Liver (tissue), 9 donors: ENCODE measurements around the gene SPATA17. TPM values are rescaled to one million over a fixed set of nuclear protein-coding genes. Genes with fewer than 3 reads are reported as not detected.

Experiments used
- DNase-seq: peaks from one replicate; pipeline ENCODE4 v3.0.0-alpha.2; 2017; ENCODE audit warnings: low spot score
- H3K27ac ChIP-seq, 2 donors: one replicate each; pipeline ENCODE4 v1.7.0; 2013; ENCODE audit warnings: inconsistent platforms in 2 of 2, low read length in 2 of 2, control low read depth in 1 of 2, low read depth in 1 of 2, mild to moderate bottlenecking in 1 of 2
- H3K27me3 ChIP-seq, 4 donors: one replicate each; pipeline versions ENCODE4 v1.6.1 to v1.7.0; 2013; ENCODE audit warnings: low read length in 3 of 4, inconsistent platforms in 1 of 4, mild to moderate bottlenecking in 1 of 4, moderate library complexity in 1 of 4; ENCODE audit not compliant: control insufficient read depth in 4 of 4, insufficient read depth in 4 of 4
- H3K36me3 ChIP-seq, 4 donors: one replicate each; pipeline versions ENCODE4 v1.6.1 to v1.7.0; 2013; ENCODE audit warnings: low read length in 3 of 4, mild to moderate bottlenecking in 3 of 4, low read depth in 1 of 4, moderate library complexity in 1 of 4; ENCODE audit not compliant: control insufficient read depth in 4 of 4, insufficient read depth in 3 of 4
- H3K4me1 ChIP-seq, 4 donors: one replicate each; pipeline versions ENCODE4 v1.6.1 to v1.7.0; 2013; ENCODE audit warnings: low read length in 3 of 4, mild to moderate bottlenecking in 3 of 4, moderate library complexity in 1 of 4; ENCODE audit not compliant: control insufficient read depth in 4 of 4, insufficient read depth in 4 of 4
- H3K4me3 ChIP-seq, 3 donors: one replicate each; pipeline versions ENCODE4 v1.6.1 to v1.7.0; 2013; ENCODE audit warnings: low read length in 3 of 3, control low read depth in 1 of 3, low read depth in 1 of 3, mild to moderate bottlenecking in 1 of 3
- H3K9ac ChIP-seq, 2 donors: one replicate each; pipeline ENCODE4 v1.7.0; 2013; ENCODE audit warnings: low read length in 2 of 2, mild to moderate bottlenecking in 2 of 2, moderate library complexity in 2 of 2, control low read depth in 1 of 2, low read depth in 1 of 2
- H3K9me3 ChIP-seq, 4 donors: one replicate each; pipeline versions ENCODE4 v1.6.1 to v1.7.0; 2013; ENCODE audit warnings: low read length in 3 of 4; ENCODE audit not compliant: control insufficient read depth in 4 of 4
- EGR1 ChIP-seq, 2 donors: IDR thresholded peaks; 2 replicates each; pipeline ENCODE4 v1.6.1; 2016 to 2018; ENCODE audit warnings: antibody characterized with exemption in 2 of 2, low read depth in 2 of 2
- FOXA1 ChIP-seq: IDR thresholded peaks from 2 replicates; pipeline ENCODE4 v1.6.1; 2016; ENCODE audit warnings: antibody characterized with exemption
- FOXA2 ChIP-seq: IDR thresholded peaks from 2 replicates; pipeline ENCODE4 v1.6.1; 2016; ENCODE audit warnings: antibody characterized with exemption
- GABPA ChIP-seq, 2 donors: IDR thresholded peaks in 1 of 2; conservative IDR thresholded peaks in 1 of 2; 2 replicates each; pipeline ENCODE4 v1.6.1; 2016; ENCODE audit warnings: antibody characterized with exemption in 2 of 2, mild to moderate bottlenecking in 1 of 2, moderate library complexity in 1 of 2
- HNF4A ChIP-seq, 2 donors: conservative IDR thresholded peaks; 2 replicates each; pipeline ENCODE4 v1.6.1; 2016; ENCODE audit warnings: antibody characterized with exemption in 2 of 2, mild to moderate bottlenecking in 2 of 2
- HNF4G ChIP-seq: IDR thresholded peaks from 2 replicates; pipeline ENCODE4 v1.6.1; 2016; ENCODE audit warnings: antibody characterized with exemption
- JUND ChIP-seq, 2 donors: IDR thresholded peaks; 2 replicates each; pipeline ENCODE4 v1.6.1; 2016; ENCODE audit warnings: antibody characterized with exemption in 2 of 2
- RAD21 ChIP-seq, 2 donors: IDR thresholded peaks; 2 replicates each; pipeline ENCODE4 v1.6.1; 2016; ENCODE audit warnings: antibody characterized with exemption in 2 of 2, mild to moderate bottlenecking in 2 of 2
- RXRA ChIP-seq, 2 donors: IDR thresholded peaks; 2 replicates each; pipeline ENCODE4 v1.6.1; 2017 to 2018; ENCODE audit warnings: antibody characterized with exemption in 2 of 2, mild to moderate bottlenecking in 1 of 2
- SP1 ChIP-seq: IDR thresholded peaks from 2 replicates; pipeline ENCODE4 v1.6.1; 2018; ENCODE audit warnings: antibody characterized with exemption, mild to moderate bottlenecking
- TAF1 ChIP-seq: conservative IDR thresholded peaks from 2 replicates; pipeline ENCODE4 v1.6.1; 2016; ENCODE audit warnings: antibody characterized with exemption, mild to moderate bottlenecking
- WGBS: extraction: QIAGEN DNeasy Blood & Tissue Kit; methylation state at CpG from one replicate; pipeline ENCODE4 v1.1.7; 2013; 5-methylcytosine and 5-hydroxymethylcytosine counted together
- polyA plus RNA-seq, 2 donors: library from polyadenylated mRNA; stranded (reverse) in 1 of 2; unstranded in 1 of 2; fragments of 200-250 nt in 1 of 2; fragments of >200 nt in 1 of 2; fragmentation: Nextera tagmentation in 1 of 2; extraction: Ambion mirVana in 1 of 2; gene quantifications; one replicate each; pipeline versions ENCODE4 v1.2.1 to v1.2.3, GENCODE V29; 2013 to 2015
- total RNA-seq, 2 donors: library from RNA; depleted of rRNA; stranded (reverse); fragments of >200 nt; gene quantifications; one replicate each; pipeline ENCODE4 v1.2.3, GENCODE V29; 2014
- TF ChIP-seq, protein P1 (sequence below): fragments of 150-350 bp; IDR thresholded peaks from 2 replicates; pipeline ENCODE4 v1.5.1; 2017; ENCODE audit warnings: improper control_type of control experiment, low read depth, low read length; ENCODE audit not compliant: missing input control
- TF ChIP-seq, protein P2 (sequence below): IDR thresholded peaks from 2 replicates; pipeline ENCODE4 v1.6.1; 2016; ENCODE audit warnings: antibody characterized with exemption, mild to moderate bottlenecking
- TF ChIP-seq, protein P3 (sequence below): IDR thresholded peaks from 2 replicates; pipeline ENCODE4 v1.6.1; 2016; ENCODE audit warnings: antibody characterized with exemption
- donor health status: healthy.
- donor health status: healthy.
- donor health status: healthy.
- donor health status: healthy.
- donor health status: healthy.

The SPATA17 gene
- total and polyA plus RNA-seq, 4 donors, result 0.08 TPM; not detected in 2

DNA sequence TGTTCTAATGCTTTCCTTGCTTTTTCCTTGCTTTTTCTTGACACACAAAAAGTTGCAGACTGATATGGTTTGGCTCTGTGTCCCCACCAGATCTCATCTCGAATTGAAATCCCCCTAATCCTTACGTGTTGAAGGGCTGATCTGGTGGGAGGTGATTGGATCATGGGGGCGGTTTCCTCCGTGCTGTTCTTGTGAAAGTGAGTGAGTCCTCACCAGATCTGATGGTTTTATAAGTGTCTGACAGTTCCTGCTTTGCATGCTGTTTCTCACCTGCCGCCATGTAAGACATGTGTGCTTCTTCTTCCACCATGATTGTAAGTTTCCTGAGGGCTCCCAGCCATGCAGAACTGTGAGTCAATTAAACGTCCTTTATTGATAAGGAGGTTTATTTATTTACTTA lies 11.3 kb downstream of the SPATA17 start:
- Histone ChIP-seq H3K9ac (no peak overlapping the region), H3K4me1 (no peaks in the 10 kb centered on the region), H3K27ac (no peak overlapping the region), H3K27me3 (no peaks in the 10 kb centered on the region), H3K36me3 (no peaks in the 10 kb centered on the region), H3K9me3 (peaks cover 0 to 2% (median 0%) of the 10 kb centered on the region in 4 donors), H3K4me3 (no peak overlapping the region)
- no peak for DNase-seq
- TF ChIP-seq, protein P1, sequence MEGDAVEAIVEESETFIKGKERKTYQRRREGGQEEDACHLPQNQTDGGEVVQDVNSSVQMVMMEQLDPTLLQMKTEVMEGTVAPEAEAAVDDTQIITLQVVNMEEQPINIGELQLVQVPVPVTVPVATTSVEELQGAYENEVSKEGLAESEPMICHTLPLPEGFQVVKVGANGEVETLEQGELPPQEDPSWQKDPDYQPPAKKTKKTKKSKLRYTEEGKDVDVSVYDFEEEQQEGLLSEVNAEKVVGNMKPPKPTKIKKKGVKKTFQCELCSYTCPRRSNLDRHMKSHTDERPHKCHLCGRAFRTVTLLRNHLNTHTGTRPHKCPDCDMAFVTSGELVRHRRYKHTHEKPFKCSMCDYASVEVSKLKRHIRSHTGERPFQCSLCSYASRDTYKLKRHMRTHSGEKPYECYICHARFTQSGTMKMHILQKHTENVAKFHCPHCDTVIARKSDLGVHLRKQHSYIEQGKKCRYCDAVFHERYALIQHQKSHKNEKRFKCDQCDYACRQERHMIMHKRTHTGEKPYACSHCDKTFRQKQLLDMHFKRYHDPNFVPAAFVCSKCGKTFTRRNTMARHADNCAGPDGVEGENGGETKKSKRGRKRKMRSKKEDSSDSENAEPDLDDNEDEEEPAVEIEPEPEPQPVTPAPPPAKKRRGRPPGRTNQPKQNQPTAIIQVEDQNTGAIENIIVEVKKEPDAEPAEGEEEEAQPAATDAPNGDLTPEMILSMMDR, result no peak
- no peak for TF ChIP-seq HNF4A (conservative IDR thresholded peaks at IDR 0.05)
- no peak for TF ChIP-seq FOXA1
- TF ChIP-seq GABPA (IDR thresholded peaks at IDR 0.05 in 1 of 2, conservative IDR thresholded peaks at IDR 0.05 in 1 of 2), result no peak
- TF ChIP-seq FOXA2, result no peak
- WGBS, result 45% methylated on average over 6 of the region's 6 CpGs

DNA sequence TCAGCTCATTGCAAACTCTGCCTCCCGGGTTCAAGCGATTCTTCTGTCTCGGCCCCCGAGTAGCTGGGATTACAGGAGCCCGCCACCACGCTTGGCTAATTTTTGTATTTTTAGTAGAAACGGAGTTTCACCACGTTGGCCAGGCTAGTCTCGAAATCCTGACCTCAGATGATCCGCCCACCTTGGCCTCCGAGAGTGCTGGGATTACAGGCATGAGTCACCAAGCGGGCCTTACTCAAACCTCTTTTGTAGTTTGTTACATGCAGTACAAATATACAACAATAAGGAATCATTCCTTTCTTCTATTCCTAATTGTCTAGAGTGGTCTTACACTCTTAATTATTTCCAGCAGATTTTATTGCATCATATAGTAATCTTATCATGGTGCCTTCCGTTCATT lies 16.6 kb downstream of the SPATA17 start:
- Histone ChIP-seq H3K9ac (no peak overlapping the region), H3K4me3 (no peak overlapping the region), H3K27ac (no peak overlapping the region), H3K4me1 (no peaks in the 10 kb centered on the region), H3K27me3 (no peaks in the 10 kb centered on the region), H3K9me3 (no peaks in the 10 kb centered on the region), H3K36me3 (no peaks in the 10 kb centered on the region)
- TF ChIP-seq HNF4G (no peak), RXRA (IDR thresholded peaks at IDR 0.05) (no peak), TAF1 (no peak), RAD21 (IDR thresholded peaks at IDR 0.05) (no peak), JUND (IDR thresholded peaks at IDR 0.05) (no peak), HNF4A (conservative IDR thresholded peaks at IDR 0.05) (no peak), FOXA2 (no peak), EGR1 (IDR thresholded peaks at IDR 0.05; ENCODE audit: low read depth in 2 of 2) (no peak), SP1 (no peak), GABPA (IDR thresholded peaks at IDR 0.05 in 1 of 2, conservative IDR thresholded peaks at IDR 0.05 in 1 of 2) (no peak)
- TF ChIP-seq, protein P2, sequence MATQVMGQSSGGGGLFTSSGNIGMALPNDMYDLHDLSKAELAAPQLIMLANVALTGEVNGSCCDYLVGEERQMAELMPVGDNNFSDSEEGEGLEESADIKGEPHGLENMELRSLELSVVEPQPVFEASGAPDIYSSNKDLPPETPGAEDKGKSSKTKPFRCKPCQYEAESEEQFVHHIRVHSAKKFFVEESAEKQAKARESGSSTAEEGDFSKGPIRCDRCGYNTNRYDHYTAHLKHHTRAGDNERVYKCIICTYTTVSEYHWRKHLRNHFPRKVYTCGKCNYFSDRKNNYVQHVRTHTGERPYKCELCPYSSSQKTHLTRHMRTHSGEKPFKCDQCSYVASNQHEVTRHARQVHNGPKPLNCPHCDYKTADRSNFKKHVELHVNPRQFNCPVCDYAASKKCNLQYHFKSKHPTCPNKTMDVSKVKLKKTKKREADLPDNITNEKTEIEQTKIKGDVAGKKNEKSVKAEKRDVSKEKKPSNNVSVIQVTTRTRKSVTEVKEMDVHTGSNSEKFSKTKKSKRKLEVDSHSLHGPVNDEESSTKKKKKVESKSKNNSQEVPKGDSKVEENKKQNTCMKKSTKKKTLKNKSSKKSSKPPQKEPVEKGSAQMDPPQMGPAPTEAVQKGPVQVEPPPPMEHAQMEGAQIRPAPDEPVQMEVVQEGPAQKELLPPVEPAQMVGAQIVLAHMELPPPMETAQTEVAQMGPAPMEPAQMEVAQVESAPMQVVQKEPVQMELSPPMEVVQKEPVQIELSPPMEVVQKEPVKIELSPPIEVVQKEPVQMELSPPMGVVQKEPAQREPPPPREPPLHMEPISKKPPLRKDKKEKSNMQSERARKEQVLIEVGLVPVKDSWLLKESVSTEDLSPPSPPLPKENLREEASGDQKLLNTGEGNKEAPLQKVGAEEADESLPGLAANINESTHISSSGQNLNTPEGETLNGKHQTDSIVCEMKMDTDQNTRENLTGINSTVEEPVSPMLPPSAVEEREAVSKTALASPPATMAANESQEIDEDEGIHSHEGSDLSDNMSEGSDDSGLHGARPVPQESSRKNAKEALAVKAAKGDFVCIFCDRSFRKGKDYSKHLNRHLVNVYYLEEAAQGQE, result no peak
- TF ChIP-seq, protein P1, result no peak
- TF ChIP-seq, protein P3, sequence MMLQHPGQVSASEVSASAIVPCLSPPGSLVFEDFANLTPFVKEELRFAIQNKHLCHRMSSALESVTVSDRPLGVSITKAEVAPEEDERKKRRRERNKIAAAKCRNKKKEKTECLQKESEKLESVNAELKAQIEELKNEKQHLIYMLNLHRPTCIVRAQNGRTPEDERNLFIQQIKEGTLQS, result no peak
- no peak for DNase-seq
- 83% methylated on average over 13 of the region's 13 CpGs for WGBS
